ENCODE results near the gene ROR1.

Gene ROR1

GRCh38 chr1:64117492-64117891 is 343.7 kb downstream of the ROR1 start:
- DNase-seq, result no peak

- no peak for DNase-seq
Measured at GRCh38 chr1:64121766-64122385, 348.1 kb downstream of the ROR1 start.

GRCh38 chr1:64122588-64122987 is 348.8 kb downstream of the ROR1 start:
- no peak for DNase-seq

- no peak for DNase-seq
Measured at GRCh38 chr1:64124704-64125440, 351.1 kb downstream of the ROR1 start.

- no peak for DNase-seq
Measured at GRCh38 chr1:64126581-64126980, 352.8 kb downstream of the ROR1 start.

GRCh38 chr1:64127297-64127696 is 353.5 kb downstream of the ROR1 start:
- no peak for DNase-seq

GRCh38 chr1:64129701-64130100 is 355.9 kb downstream of the ROR1 start:
- DNase-seq, result no peak

- no peak for DNase-seq
Measured at GRCh38 chr1:64131155-64131554, 357.3 kb downstream of the ROR1 start.

- DNase-seq, result no peak
Measured at GRCh38 chr1:64133036-64133435, 359.2 kb downstream of the ROR1 start.

GRCh38 chr1:64135462-64136223 is 361.8 kb downstream of the ROR1 start:
- DNase-seq, result no peak

- DNase-seq, result no peak
Measured at GRCh38 chr1:64136296-64136695, 362.5 kb downstream of the ROR1 start.

- DNase-seq, result peak; percentile 18
Measured at GRCh38 chr1:64136752-64137411, 363.1 kb downstream of the ROR1 start.

- no peak for DNase-seq
Measured at GRCh38 chr1:64137412-64137803, 363.6 kb downstream of the ROR1 start.

- DNase-seq, result no peak
Measured at GRCh38 chr1:64139877-64140276, 366.1 kb downstream of the ROR1 start.

- no peak for DNase-seq
Measured at GRCh38 chr1:64140596-64140995, 366.8 kb downstream of the ROR1 start.

- no peak for DNase-seq
Measured at GRCh38 chr1:64147045-64147724, 373.4 kb downstream of the ROR1 start.

- no peak for DNase-seq
Measured at GRCh38 chr1:64147759-64148158, 373.9 kb downstream of the ROR1 start.

GRCh38 chr1:64150266-64150665 is 376.4 kb downstream of the ROR1 start:
- DNase-seq, result no peak

GRCh38 chr1:64150729-64151230 is 377.0 kb downstream of the ROR1 start:
- DNase-seq, result no peak

- DNase-seq, result no peak
Measured at GRCh38 chr1:64155278-64155677, 381.5 kb downstream of the ROR1 start.

GRCh38 chr1:64161357-64161941 is 387.6 kb downstream of the ROR1 start:
- DNase-seq, result no peak

GRCh38 chr1:64162151-64162550 is 388.3 kb downstream of the ROR1 start:
- DNase-seq, result no peak
